PC-3 (cell line): Measurements from ENCODE around the gene THAP7. TPM values are rescaled to one million over a fixed set of nuclear protein-coding genes. Genes with fewer than 3 reads are reported as not detected.

ENCODE experiments used
- ATAC-seq: fragments of 200-7000 bp; cut with Tn5 transposase; 2 replicates; pipeline ENCODE4 v1.9.1; 2020; ENCODE audit warnings: mild to moderate bottlenecking, moderate library complexity
- BruUV-seq: library from RNA; stranded (reverse); fragments of 400-500 nt; replicated peaks from 2 replicates; lab custom pipeline; 2021; lab: Mats Ljungman, UMichigan
- CTCF ChIA-PET: fragments of 300-600 bp; sonication (Branson Sonifier 250); formaldehyde crosslinking; loops from one replicate; lab custom pipeline; 2022; ENCODE audit warnings: antibody characterized with exemption; lab: Charles Lee
- POLR2A ChIA-PET: fragments of 300-600 bp; sonication (Branson Sonifier 250); formaldehyde crosslinking; loops from one replicate; lab custom pipeline; 2022; ENCODE audit warnings: antibody characterized with exemption; ENCODE audit not compliant: unreplicated experiment; lab: Charles Lee
- DNase-seq: peaks from one replicate; pipeline ENCODE4 v3.0.0-alpha.2; 2015
- H2AFZ ChIP-seq: fragments of 300-600 bp; sonication (generic); 2 replicates; pipeline ENCODE4 v1.6.0; 2016; ENCODE audit warnings: antibody characterized with exemption, low read length
- H3F3A ChIP-seq: fragments of 300-600 bp; sonication (generic); one replicate; pipeline ENCODE4 v1.6.0; 2017; ENCODE audit warnings: antibody characterized with exemption, low read length, control low read depth, mild to moderate bottlenecking; ENCODE audit not compliant: unreplicated experiment
- H3K27ac ChIP-seq: fragments of 300-600 bp; sonication (generic); 2 replicates; pipeline ENCODE4 v1.5.1; 2016; ENCODE audit warnings: mild to moderate bottlenecking, low read length
- H3K27me3 ChIP-seq: fragments of 300-600 bp; sonication (generic); 2 replicates; pipeline ENCODE4 v1.6.1; 2016; ENCODE audit warnings: low read length, mixed read lengths
- H3K36me3 ChIP-seq: fragments of 300-600 bp; sonication (generic); 2 replicates; pipeline ENCODE4 v1.6.1; 2016; ENCODE audit warnings: low read depth, mixed run types, low read length, mixed read lengths
- H3K4me1 ChIP-seq: fragments of 300-600 bp; sonication (generic); 2 replicates; pipeline ENCODE4 v1.5.1; 2016; ENCODE audit warnings: low read length; ENCODE audit not compliant: insufficient read depth
- H3K4me2 ChIP-seq: fragments of 300-600 bp; sonication (generic); 2 replicates; pipeline ENCODE4 v1.6.0; 2016; ENCODE audit warnings: low read length
- H3K4me3 ChIP-seq: fragments of 300-600 bp; sonication (generic); 2 replicates; pipeline ENCODE4 v1.5.1; 2016; ENCODE audit warnings: mild to moderate bottlenecking, low read length, mixed read lengths
- H3K79me2 ChIP-seq: fragments of 300-600 bp; sonication (generic); 2 replicates; pipeline ENCODE4 v1.6.1; 2017; ENCODE audit warnings: low read length, mixed read lengths
- H3K9ac ChIP-seq: fragments of 300-600 bp; sonication (generic); 2 replicates; pipeline ENCODE4 v1.6.0; 2016; ENCODE audit warnings: mild to moderate bottlenecking, low read length
- H3K9me2 ChIP-seq: fragments of 300-600 bp; sonication (generic); replicated peaks from 2 replicates; pipeline ENCODE4 v1.6.1; 2016; ENCODE audit warnings: mixed run types, low read length, mixed read lengths
- H3K9me3 ChIP-seq: fragments of 300-600 bp; sonication (generic); 2 replicates; pipeline ENCODE4 v1.6.1; 2016; ENCODE audit warnings: low read length, mixed read lengths
- H4K20me1 ChIP-seq: fragments of 300-600 bp; sonication (generic); 2 replicates; pipeline ENCODE4 v1.6.1; 2016; ENCODE audit warnings: low read length, mixed read lengths
- EZH2 ChIP-seq: fragments of 300-600 bp; sonication (generic); IDR thresholded peaks from one replicate; pipeline ENCODE4 v1.6.1; 2017; ENCODE audit warnings: antibody characterized with exemption, mild to moderate bottlenecking, low read length; ENCODE audit not compliant: unreplicated experiment
- EZH2phosphoT487 ChIP-seq: fragments of 300-600 bp; sonication (generic); IDR thresholded peaks from 2 replicates; pipeline ENCODE4 v1.6.1; 2018; ENCODE audit warnings: mild to moderate bottlenecking, antibody characterized with exemption, low read length, borderline replicate concordance
- intact Hi-C: fragments of 100-400 bp; cut with micrococcal nuclease; formaldehyde crosslinking; loops from 2 replicates; pipeline ENCODE4 v1.9.0; 2023
- total RNA-seq: library from RNA; depleted of rRNA; stranded (reverse); fragments of >200 nt; gene quantifications from 2 replicates; pipeline ENCODE4 v1.2.3, GENCODE V29; 2014
- TF ChIP-seq, protein P1 (sequence below): fragments of 300-600 bp; sonication (generic); conservative IDR thresholded peaks from 2 replicates; pipeline ENCODE4 v1.5.1; 2017; ENCODE audit warnings: antibody characterized with exemption, low read depth, mild to moderate bottlenecking, low read length

THAP7 gene
- total RNA-seq, 1 experiment from 2014 or later, result 43.0 TPM

DNA sequence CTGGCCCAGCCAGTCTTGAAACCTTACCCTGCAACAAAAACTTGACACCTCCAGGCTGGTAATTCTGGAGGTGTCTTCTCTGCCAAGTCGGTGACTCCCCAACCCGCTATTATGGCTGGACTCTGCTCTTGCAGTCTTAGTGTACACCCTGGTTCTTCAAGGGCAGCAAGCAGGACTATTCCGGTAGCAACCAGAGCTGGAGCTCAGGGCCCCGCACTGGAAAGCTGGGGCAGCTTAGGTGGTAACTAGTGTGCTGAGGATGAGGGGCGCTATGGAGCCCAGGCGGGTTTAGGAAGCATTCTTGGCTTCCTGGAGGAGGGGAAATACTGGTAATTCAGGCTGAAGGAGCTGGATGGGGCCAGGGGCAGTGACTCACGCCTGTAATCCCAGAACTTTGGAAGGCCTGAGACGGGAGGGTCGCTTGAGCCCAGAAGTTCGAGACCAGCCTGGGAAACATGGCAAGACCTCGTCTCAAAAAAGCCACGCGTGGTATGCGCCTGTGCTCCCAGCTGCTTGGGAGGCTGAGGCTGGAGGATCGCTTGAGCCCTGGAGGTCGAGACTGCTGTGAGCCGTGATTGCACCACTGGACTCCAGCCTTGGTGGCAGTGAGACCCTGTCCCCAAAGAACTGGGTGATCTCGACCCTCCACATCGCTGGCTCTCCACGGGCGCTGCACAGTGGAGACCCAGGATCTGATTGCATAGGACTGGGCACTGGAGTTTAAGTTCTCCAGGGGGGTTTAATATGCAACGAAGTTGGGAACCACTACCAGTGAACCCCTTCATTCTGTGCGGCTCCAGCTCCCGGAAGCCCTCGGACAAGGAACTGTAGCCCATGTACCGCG, 45.4 kb downstream of the THAP7 start:
- H3K4me3 ChIP-seq, result peak overlapping the region; percentile 83
- POLR2A ChIA-PET, result no interaction called here
- H3K36me3 ChIP-seq, result peaks cover 19% of the 10 kb centered on the region; the same call in 1 of the 2 replicates
- no peaks in the 10 kb centered on the region for H4K20me1 ChIP-seq
- CTCF ChIA-PET, result interaction anchor here (0.6 to 1.0 kb wide), 2 partner anchors 36 to 71 kb away, joined by 3 to 4 read pairs; no protein-coding TSS in a partner anchor
- H3K4me2 ChIP-seq, result peak overlapping the region; percentile 94
- H3K9me3 ChIP-seq, result no peaks in the 10 kb centered on the region
- H3K4me1 ChIP-seq, result peaks cover 13% of the 10 kb centered on the region
- H2AFZ ChIP-seq, result peak overlapping the region; percentile 94
- no TSS peak for BruUV-seq
- peak; percentile 32 for ATAC-seq
- peak; percentile 75 for DNase-seq
- no peaks in the 10 kb centered on the region for H3K27me3 ChIP-seq
- intact Hi-C loops, result no loop called here
- H3K79me2 ChIP-seq, result peaks cover 38% of the 10 kb centered on the region
- H3K9ac ChIP-seq, result peak overlapping the region; percentile 78
- peaks cover 4% of the 10 kb centered on the region for H3F3A ChIP-seq
- no peaks in the 10 kb centered on the region for H3K9me2 ChIP-seq
- TF ChIP-seq EZH2phosphoT487 (no peak), EZH2 (no peak)
- TF ChIP-seq, protein P1, sequence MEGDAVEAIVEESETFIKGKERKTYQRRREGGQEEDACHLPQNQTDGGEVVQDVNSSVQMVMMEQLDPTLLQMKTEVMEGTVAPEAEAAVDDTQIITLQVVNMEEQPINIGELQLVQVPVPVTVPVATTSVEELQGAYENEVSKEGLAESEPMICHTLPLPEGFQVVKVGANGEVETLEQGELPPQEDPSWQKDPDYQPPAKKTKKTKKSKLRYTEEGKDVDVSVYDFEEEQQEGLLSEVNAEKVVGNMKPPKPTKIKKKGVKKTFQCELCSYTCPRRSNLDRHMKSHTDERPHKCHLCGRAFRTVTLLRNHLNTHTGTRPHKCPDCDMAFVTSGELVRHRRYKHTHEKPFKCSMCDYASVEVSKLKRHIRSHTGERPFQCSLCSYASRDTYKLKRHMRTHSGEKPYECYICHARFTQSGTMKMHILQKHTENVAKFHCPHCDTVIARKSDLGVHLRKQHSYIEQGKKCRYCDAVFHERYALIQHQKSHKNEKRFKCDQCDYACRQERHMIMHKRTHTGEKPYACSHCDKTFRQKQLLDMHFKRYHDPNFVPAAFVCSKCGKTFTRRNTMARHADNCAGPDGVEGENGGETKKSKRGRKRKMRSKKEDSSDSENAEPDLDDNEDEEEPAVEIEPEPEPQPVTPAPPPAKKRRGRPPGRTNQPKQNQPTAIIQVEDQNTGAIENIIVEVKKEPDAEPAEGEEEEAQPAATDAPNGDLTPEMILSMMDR, result peak; percentile 50
- H3K27ac ChIP-seq, result peak overlapping the region; percentile 47

DNA sequence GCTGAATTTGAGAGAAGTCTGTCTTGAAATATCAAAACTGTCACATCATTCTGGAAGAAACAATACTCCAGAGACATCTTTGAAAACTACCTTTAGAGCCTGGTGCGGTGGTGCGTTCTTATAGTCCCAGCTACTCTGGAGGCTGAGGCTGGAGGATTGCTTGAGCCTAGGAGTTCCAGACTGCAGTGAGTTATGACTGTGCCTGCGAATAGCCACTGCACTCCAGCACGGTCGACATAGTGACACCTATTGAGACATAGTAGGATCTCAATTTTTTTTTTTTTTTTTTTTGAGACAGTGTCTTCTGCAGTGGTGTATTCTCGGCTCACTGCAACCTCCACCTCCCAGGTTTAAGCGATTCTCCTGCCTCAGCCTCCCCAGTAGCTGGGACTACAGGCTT, 46.4 kb downstream of the THAP7 start:
- no peaks in the 10 kb centered on the region for H3K9me2 ChIP-seq
- ATAC-seq, result no peak
- peaks cover 19% of the 10 kb centered on the region for H3K4me1 ChIP-seq
- H3F3A ChIP-seq, result peaks cover 4% of the 10 kb centered on the region
- TF ChIP-seq EZH2 (no peak), EZH2phosphoT487 (no peak)
- TF ChIP-seq, protein P1, result no peak
- peaks cover 7% of the 10 kb centered on the region for H4K20me1 ChIP-seq
- H2AFZ ChIP-seq, result no peak overlapping the region
- no peak overlapping the region for H3K9ac ChIP-seq
- H3K4me3 ChIP-seq, result no peak overlapping the region
- BruUV-seq, result no TSS peak
- peaks cover 47% of the 10 kb centered on the region for H3K79me2 ChIP-seq
- H3K36me3 ChIP-seq, result peaks cover 27% of the 10 kb centered on the region; the same call in 1 of the 2 replicates
- no peaks in the 10 kb centered on the region for H3K27me3 ChIP-seq
- ChIA-PET CTCF (no interaction called here), POLR2A (no interaction called here)
- H3K4me2 ChIP-seq, result peak overlapping the region; percentile 94; the same call in 1 of the 2 replicates
- intact Hi-C loops, result no loop called here
- no peaks in the 10 kb centered on the region for H3K9me3 ChIP-seq
- peak; percentile 10 for DNase-seq
- no peak overlapping the region for H3K27ac ChIP-seq
